Bronchial epithelial cell (primary cell): ENCODE measurements around the gene GPN2. TPM values are rescaled to one million over a fixed set of nuclear protein-coding genes. Genes with fewer than 3 reads are reported as not detected.

ENCODE experiments used
- DNase-seq: peaks from one replicate; pipeline ENCODE4 v3.0.0-alpha.2; 2010; ENCODE audit warnings: low read depth
- FAIRE-seq: peaks from 2 replicates; lab custom pipeline; 2011; peaks lifted over from hg19 to GRCh38; lab: Jason Lieb, UNC
- H3K27me3 ChIP-seq: 2 replicates; pipeline ENCODE4 v1.5.1; 2011; ENCODE audit warnings: low read length; ENCODE audit not compliant: control insufficient read depth, insufficient read depth
- H3K36me3 ChIP-seq: 2 replicates; pipeline ENCODE4 v1.5.1; 2011; ENCODE audit warnings: low read length; ENCODE audit not compliant: control insufficient read depth, insufficient read depth
- H3K4me3 ChIP-seq: 2 replicates; pipeline ENCODE4 v1.5.1; 2011; ENCODE audit warnings: mild to moderate bottlenecking, low read depth, low read length, control low read depth
- CTCF ChIP-seq: IDR thresholded peaks from 2 replicates; pipeline ENCODE4 v1.5.1; 2011; ENCODE audit warnings: mild to moderate bottlenecking, moderate library complexity, low read length, control low read depth, inconsistent platforms; ENCODE audit not compliant: insufficient read depth, severe bottlenecking
- total RNA-seq: library from RNA; depleted of rRNA; stranded (reverse); fragments of >200 nt; gene quantifications from 2 replicates; pipeline ENCODE4 v1.2.1, GENCODE V29; 2014

GPN2 gene
- 8.7 and 9.2 TPM in 2 replicates for total RNA-seq

- peak; percentile 75 for DNase-seq
- peak within 1 kb of the TSS; percentile 82 for H3K4me3 ChIP-seq
- no peak for FAIRE-seq
- no peaks in the 10 kb centered on the region for H3K27me3 ChIP-seq
- peaks cover 22% of the 10 kb centered on the region for H3K36me3 ChIP-seq
- TF ChIP-seq CTCF = no peak
Observed at GRCh38 chr1:26889551-26890466, at the start of gene GPN2. TSS of gene GPN2 (minus strand) at chr1:26890283. CDS start at chr1:26890096, 187 bp downstream.

GRCh38 chr1:26938659-26939025, 48.6 kb upstream of the GPN2 start:
- TF ChIP-seq CTCF = no peak
- peaks cover 16% of the 10 kb centered on the region for H3K36me3 ChIP-seq
- FAIRE-seq = peak; percentile 82

GRCh38 chr1:26938004-26938658, 48.0 kb upstream of the GPN2 start:
- no peak for TF ChIP-seq CTCF
- DNase-seq = no peak
- Histone ChIP-seq H3K4me3 (no peak overlapping the region), H3K36me3 (peaks cover 15% of the 10 kb centered on the region), H3K27me3 (no peaks in the 10 kb centered on the region)
- FAIRE-seq = no peak

More at GRCh38 chr1:26938659-26939025, 48.6 kb upstream of the GPN2 start:
- Histone ChIP-seq H3K27me3 (no peaks in the 10 kb centered on the region), H3K4me3 (no peak overlapping the region)
- no peak for DNase-seq

GRCh38 chr1:26936823-26937222, 46.7 kb upstream of the GPN2 start:
- Histone ChIP-seq H3K36me3 (peaks cover 10% of the 10 kb centered on the region), H3K27me3 (no peaks in the 10 kb centered on the region), H3K4me3 (no peak overlapping the region)
- no peak for DNase-seq
- TF ChIP-seq CTCF = no peak
- FAIRE-seq = no peak

- no peak for FAIRE-seq
- Histone ChIP-seq H3K4me3 (no peak overlapping the region), H3K36me3 (peaks cover 8% of the 10 kb centered on the region), H3K27me3 (no peaks in the 10 kb centered on the region)
- no peak for DNase-seq
- no peak for TF ChIP-seq CTCF
Observed at GRCh38 chr1:26932531-26932930, 42.4 kb upstream of the GPN2 start.
